CD4-positive, alpha-beta T cell treated with Interleukin-15 for 1 hour (primary cell): ENCODE measurements around the gene MPND.
"Not testable (repeated sequence)": the region's sequence is repeated elsewhere in the genome, so short reads cannot be mapped to it uniquely, and the experiment has no call there.

Source experiments
- DNase-seq: peaks from one replicate; pipeline ENCODE4 v3.0.0-alpha.2; 2020

The MPND gene

DNA sequence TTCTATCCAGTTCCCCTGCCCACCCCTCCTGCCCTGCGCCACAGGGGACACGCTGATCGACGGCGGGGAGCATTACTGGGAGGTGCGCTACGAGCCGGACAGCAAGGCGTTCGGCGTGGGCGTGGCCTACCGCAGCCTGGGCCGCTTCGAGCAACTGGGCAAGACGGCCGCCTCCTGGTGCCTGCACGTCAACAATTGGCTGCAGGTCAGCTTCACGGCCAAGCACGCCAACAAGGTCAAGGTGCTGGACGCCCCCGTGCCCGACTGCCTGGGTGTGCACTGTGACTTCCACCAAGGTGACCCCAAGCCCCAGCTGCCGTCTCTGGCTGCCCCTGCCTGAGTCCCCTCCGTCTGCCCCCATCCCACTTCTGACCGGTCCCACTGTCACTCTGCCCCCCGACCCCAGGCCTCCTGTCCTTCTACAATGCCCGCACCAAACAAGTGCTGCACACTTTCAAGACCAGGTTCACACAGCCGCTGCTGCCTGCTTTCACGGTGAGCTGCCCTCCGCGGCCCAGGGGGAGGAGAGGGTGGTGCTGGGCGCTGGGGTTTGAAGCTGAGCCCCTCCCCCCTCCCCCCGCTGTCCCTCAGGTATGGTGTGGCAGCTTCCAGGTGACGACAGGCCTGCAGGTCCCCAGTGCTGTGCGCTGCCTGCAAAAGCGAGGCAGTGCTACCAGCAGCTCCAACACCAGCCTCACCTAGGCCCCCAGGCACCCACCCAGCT, 20.3 kb upstream of the MPND start:
- no peak for DNase-seq

DNA sequence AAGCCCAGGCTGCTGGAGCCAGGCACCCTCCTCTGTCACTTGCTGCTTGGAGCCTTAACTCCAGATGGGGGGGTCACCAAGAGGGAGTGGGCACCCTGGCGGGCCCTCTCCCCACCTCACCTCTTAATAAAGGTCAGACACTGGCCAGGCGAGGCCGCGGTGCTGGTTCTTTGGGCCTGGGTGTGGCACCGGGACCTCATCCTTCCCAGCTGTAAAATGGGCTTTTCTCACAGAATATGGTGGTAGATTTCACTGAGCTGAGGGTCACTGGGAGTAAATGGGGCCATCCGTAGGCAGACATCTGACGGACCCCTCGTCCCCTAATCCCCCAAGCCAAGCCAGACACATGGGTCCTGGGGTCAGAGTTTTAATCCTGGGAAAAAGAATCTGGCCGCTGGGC, 19.7 kb upstream of the MPND start:
- no peak for DNase-seq

DNA sequence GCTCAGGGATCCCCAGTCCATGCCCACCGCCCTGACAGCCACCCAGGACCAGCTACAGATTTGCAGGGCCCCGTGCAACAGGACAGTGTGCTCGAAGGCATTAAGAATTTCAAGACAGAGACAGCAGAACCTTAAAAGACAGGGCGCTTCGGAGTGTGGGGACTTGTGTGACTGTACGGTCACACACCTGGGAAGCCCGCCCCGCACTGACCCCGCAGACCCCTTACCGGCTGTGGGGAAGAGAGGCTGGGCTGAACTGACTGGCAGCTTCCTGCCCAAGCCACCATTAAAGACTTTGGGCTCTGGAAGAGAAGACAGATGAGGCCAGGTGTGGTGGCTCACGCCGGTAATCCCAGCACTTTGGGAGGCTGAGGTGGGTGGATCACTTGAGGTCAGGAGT, 19.1 kb upstream of the MPND start:
- DNase-seq: no peak

DNA sequence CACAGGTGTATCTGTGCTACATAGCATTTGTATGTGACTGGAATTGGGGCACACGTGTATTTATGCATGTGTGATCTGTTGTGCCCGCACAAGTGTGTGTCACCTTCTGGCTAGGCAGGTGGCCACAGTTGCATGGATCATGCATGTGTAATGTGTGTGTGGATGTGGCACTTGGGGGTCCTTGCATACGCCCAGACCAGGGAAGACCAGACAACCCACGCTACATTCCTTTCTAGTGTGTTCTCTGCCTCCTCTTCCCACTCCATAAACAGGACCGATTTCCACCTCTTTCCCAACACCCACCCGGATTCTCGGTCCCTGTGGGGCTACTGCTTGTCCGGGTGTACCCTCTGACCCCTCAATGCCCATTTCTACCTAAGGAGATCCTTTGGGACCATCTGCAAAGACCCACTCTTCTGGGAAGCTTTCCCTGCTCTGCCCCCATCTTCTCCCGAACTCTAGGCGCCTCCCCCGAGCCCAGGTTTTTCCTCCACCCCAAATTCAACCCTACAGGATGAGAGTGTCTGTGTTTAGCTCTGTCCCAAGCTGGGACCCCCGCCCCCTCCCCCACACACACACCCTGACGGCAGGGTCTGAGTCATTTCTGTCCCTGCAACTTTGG, 17.0 kb upstream of the MPND start:
- no peak for DNase-seq

DNA sequence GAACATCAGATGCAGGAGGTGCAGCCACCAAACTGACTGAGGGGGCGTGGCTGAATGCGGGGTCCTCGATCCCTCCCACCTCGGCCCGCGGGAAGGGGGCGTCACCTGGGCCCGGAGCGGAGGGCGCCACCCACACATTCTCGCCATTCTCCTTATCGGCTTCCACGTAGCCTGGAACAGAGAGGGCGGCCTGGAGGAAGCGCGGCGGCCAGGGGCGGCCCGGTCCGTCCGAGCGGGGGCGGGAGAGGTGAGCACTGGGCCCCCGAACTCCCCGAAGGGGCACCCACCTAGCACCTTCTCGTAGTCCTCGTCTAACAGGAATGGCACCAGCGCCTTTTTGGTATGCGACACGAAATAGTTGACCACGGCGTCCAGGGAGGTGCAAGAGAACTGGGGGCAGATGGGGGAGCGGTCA, 16.5 kb upstream of the MPND start:
- DNase-seq: peak; percentile 23

DNA sequence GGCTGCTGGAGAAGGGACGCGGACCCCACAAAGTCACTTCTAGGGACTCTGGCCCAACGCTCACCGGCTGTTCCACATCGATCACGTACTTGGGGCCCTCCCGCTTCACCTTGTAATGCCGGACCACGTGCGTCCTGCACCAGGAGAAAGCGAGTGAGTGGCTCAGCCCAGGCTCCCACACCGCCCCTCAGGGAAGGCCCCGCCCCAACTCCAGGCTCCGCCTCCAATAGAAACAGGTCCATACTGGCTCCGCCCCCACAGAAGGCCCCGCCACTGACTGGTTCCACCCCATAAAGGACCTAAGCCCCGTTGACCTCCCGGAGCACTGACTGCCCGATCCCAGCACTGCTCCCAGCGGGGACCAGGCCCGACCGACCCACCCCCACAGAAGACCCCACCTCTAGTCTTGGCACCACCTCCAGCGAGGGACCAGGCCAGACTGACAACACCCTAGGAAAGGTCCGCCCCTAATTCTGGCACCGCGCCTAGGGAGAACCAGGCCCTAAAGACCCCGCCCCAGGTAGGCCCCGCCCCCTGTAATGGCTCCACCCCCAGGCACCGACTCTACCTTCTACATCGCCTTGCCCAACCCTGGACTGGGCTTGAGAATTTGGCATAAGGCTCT, 16.0 kb upstream of the MPND start:
- peak; percentile 76 for DNase-seq

DNA sequence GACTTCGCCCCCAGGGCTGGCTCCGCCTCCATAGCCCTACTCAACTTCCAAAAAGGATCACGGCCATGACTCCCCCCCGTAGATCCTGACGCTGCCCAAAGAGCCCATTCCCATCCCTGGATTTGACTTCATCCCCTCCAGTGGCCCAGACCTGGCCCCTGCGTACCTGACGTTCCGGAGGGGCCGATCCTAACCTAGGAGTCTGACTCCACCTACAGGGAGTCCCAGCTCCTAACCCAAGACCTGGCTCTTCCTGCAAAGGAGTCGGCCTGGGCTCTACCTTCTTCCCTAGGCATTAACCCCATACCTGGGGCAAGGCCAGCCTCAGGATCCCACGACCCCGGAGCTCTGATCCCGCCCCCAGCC, 15.5 kb upstream of the MPND start:
- DNase-seq: no peak

DNA sequence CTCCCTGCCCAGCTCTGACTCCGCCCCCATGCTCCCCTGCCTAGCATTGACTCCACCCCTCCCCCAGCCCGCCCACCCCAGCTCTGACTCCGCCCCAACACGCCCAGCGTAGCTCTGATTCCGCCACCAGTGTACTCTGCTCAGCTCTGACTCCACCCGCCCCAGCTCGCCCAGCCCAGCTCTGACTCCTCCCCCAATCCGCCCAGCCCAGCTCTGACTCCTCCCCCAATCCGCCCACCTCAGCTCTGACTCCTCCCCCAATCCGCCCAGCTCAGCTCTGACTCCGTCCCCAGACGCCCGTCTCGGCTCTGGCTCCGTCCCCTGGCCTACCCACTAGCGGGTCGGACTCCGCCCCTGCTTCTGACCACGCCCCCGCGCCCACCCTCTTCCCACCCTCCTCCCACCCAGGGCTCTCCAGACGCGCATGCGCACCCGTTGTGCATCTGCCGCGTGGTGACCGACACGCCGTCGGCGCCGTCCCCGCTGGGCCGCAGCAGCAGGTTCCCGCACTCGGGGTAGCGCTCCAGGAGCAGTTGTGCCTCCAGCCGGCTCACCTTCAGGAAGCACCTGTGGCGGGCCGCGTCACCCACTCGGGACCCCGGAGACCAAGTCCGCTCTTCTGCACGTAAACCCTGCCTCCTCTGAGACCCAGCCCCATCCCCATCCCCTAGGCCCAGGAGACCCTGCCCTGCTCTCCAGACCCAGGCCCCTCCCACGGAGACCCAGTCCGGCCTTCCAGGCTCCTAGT, 14.9 kb upstream of the MPND start:
- peak; percentile 96 for DNase-seq

DNA sequence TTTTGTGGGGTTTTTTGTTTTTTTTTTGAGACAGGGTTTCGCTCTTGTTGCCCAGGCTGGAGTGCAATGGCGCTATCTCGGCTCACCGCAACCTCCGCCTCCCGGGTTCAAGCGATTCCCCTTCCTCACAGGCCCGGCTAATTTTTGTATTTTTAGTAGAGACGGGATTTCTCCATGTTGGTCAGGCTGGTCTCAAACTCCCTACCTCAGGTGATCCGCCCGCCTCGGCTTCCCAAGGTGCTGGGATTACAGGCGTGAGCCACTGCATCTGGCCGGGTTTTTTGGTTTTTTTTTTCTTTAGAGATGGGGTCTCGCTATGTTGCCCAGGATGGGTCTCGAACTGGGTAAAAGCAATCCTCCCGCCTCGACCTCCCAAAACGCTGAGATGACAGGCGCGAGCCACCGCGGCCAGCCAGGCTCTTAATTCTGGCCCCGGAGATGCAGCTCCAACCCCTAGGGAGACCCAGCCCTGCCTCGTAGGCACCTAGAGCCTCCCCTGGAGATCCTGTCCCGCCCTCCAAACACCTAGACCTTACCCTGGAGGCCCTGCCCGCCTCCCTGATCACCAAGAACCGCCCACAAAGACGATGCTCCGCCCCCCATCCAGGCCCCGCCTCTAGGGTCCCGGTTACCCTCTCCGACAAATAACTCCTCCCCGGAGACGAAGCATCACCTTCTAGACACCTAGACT, 14.2 kb upstream of the MPND start:
- DNase-seq: not testable (repeated sequence)

DNA sequence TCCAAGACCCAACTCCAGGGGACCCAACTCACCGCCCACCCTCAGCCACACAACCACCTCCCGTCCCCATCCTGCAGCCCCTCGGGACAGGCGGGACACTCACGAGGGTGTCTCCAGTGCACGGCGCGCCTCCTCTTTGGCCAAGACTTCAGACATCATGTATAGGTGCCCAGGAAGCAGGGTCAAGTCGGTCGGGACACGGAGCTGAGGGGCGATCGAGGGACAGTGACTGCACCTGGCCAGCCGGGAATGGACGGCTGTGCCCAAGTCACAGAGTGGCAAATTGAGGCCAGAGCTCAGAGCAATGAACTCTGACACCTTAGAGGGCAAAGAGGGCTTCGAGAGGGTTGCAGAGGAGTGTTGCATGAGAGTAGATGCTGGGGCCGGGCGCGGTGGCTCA, 13.5 kb upstream of the MPND start:
- no peak for DNase-seq

DNA sequence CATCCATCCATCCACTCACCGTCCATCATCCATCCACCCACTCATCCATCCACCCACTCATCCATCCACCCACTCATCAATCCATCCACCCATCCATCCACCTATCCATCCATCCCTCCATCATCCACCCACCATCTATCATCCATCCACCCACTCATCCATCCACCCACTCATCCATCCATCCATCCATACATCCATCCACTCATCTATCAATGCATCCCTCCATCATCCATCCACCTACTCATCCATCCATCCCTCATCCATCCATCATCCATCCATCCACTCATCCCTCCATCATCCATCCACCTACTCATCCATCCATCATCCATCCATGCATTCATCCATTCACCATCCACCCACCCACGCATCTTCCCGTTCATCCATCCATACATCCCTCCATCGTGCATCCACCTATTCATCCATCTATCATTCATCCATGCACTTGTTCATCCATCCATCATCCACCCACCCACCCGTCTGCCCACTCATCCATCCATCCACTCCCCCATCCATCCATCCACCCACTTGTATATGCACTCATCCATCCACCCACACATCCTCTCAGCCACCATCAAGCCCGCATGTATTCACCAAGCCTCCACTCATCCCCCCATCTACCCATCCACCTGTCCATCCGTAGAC, 8.3 kb upstream of the MPND start:
- no peak for DNase-seq

DNA sequence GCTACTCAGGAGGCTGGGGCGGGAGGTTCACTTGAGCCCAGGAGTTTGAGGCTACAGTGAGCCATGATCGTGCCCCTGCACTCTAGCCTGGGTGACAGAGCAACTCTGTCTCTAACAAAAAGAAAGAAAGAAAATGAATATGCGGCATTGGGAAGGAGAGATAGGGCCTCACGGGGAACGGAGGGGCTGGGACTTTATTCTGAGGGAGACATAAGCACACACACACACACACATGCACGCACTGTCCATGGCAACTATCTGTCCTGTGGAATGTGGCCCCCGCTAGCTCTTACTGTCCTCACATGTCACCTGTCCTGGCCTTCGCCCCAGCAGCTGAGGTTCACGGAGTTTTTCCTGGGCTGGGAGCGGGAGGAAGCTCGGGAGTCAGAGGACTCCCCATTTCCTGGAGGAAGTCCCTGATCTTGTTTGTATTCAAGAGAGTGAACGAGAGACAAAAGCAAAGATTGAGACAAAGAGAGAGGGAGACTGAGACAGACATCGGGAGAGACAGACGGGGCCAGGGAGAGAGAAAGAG, 5.4 kb upstream of the MPND start:
- no peak for DNase-seq

DNA sequence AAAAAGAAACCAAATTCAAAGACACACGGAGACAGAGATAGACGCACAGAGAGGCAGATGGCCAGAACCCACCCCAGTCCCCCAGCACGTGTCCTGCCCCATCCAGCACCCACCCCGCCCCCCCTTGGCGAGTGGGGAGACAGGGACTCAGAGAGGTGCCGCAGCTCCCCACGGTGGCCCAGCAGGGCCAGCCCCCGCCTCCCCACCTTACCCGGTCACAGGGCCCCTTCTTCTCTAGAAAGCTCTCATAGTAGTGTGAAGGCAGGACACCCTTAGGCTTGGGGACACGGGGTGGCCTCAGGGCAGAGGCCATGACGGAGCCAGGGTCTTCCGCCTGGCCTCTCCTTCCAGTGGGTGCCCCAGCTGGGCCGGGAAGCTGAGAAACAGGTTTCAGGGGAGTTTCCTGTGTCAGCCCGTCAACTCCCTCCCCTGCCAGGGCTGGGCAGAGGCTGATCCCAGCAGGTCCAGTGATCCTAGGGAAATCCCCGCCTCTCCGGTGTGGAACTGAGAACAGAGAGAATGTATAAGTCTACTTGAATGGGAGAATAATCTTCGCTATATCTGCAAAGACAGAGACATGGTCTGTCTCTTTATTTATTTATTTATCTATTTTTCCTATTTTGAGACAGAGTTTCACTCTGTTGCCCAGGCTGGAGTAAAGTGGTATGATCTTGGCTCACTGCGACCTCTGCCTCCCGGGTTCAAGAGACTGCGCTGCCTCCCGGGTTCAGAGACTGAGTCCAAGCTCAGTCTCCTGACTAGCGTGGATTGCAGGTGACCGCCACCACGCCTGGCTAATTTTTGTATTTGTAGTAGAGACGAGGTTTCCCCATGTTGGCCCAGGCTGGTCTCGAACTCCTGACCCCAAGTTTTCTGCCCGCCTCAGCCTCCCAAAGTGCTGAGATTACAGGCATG, 4.7 kb upstream of the MPND start, which contains the start of gene STAP2:
Gene STAP2, minus strand, starts transcription at position 387 of the 915 bp plus-strand sequence. Its CDS starts 74 bp downstream, at position 313.
- peak; percentile 24 for DNase-seq

DNA sequence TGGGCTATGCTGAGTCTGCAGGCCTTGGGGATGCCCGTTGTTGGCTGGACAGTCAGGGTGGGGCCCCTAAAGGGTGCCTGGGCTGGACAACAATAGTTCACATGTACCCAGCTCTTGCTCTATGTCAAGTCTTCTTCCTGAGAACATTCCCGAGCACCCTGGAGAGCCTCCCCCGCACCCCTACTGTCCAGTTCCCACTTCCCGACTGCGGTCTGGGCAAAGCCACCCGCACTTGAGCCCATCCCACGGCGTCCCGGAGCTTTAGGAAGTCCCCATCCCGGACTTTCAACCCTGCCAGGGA, 1.1 kb upstream of the MPND start:
- no peak for DNase-seq

DNA sequence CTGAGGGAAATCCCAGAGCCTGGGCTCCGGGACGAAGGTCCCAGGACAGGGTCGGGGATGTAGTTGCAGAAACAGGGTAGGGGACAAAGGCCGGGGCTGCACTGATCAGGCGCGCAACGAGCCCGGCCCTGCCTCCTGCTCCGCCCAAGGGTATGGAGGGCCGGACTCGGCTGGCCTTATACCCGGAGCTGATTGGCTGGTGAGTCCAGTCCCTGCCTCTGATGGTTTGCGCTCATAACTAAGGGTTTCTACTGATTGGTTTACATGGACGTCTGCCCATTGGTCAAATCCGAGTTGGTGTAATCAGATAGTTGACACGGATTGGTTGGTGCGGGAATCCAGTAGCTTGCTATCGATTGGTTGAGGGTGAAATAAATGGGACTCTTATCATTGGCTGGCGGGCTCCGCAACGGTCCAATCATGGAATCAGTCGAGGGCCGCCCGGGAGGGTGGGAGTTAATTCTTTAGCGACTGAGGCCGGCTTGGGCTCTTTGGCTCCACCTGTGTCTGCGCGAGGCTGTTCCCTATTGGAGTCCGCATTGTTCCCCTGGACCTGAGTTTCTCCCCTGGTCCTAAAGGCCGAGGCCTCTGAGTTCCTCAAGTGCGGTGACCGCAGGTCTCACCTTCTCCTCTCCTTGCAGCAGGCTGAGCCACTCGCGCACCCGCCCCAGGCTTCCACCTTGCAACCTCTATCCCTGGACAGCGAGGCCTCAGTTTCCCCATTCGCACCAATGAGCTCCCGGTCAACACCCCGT, 570 bp upstream of the MPND start:
- DNase-seq: peak; percentile 98

DNA sequence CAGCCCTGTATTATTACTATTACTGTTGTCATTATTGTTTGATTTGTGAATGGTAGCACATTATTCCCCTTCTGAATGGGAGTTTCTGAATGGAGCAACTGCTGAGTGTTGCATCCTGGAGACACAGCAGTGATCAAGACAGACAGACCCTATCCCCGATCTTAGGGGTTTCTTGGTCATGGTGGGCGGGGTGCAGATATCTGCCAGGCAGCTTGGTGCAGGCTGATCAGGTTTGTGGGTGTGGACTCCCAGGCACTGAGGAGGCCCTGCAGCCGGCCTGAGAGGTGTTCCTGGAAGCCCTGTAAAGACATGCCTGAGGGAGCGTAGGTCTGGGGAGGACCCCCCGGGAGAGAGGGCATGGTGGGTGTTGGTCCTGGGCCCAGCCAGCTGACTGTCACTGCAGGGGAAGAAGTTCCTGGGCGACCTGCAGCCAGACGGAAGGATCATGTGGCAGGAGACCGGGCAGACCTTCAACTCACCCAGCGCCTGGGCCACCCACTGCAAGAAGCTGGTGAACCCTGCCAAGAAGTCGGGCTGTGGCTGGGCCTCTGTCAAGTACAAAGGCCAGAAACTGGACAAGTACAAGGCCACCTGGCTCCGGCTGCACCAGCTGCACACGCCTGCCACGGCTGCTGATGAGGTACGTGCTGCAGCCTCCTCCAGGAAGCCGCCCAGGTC, 2.1 kb downstream of the MPND start:
- no peak for DNase-seq

DNA sequence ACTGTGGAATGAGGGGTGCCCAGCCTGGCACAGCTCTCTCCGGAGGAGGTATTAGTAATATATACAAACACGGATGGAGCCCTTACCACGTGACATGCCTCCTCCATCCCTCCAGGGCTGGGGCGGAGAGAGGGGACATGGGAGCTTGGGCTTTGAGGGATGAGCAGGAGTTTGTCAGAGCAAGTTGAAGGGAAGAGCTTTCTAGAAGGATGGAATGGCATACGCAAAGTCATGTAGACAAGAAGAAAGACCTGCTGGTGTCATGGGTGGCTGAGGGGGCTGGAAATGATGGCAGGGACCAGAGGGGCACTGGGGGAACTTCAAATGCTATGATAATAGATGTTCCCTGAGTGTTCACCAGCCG, 2.6 kb downstream of the MPND start:
- no peak for DNase-seq

DNA sequence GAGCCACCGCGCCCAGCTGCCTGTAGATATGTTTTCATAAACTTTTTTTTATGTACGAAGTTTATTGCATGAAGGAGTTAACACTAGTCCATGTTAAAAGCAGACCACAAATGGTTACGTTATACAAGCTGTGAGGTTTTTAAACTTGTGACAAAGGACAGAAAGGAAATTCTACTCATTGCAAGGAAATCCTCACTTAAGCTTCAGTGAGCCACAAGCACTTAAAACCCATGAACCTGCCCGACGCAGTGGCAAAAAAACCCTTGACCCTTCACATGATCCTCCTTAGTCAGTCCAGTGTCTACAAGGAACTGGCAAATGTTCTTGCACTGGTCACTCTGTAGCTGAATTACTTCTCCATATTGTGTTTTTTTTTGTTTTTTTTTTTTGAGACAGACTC, 4.2 kb downstream of the MPND start:
- no peak for DNase-seq

DNA sequence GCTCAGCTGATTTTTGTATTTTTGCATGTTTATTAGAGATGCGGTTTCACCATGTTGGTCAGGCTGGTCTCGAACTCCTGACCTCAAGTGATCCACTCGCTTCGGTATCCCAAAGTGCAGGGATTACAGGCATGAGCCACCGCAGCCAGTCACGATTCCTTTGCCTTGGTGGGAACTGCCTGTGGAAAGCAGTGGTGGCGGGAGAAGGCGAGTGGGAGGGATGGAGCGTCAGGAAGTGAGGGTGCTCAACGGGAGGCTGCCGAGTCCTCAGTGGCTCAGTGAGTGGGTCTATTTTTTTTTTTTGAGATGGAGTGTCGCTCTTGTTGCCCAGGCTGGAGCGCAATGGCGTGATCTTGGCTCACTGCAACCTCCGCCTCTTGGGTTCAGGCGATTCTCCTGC, 5.9 kb downstream of the MPND start:
- DNase-seq: not testable (repeated sequence)

DNA sequence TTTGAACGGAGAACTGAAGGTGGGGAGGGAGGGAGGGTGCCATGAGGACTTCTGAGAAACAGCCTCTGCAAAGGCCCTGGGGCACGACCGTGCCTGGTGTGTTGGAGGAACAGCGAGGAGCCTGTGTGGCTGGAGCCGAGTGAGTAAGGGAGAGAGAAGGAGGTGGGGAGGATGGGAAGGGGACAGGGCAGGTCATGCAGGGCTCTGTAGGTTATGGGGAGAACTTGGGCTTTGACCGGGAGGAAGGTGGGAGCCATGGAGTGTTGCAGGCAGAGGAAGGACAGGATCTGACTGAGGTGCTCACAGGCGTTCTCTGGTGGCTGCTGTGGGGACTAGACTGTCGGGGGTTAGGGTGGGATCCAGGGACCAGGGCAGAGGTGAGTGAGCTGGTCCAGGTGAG, 6.7 kb downstream of the MPND start:
- DNase-seq: no peak
